GM19035 (cell line): ENCODE measurements around the gene VSTM2L.
"Not testable (repeated sequence)": the region's sequence is repeated elsewhere in the genome, so short reads cannot be mapped to it uniquely, and the experiment has no call there.

ENCODE experiments used
- ATAC-seq: cut with Tn5 transposase; IDR thresholded peaks from one replicate; pipeline ENCODE4 v1.9.1; 2021; ENCODE audit not compliant: unreplicated experiment

The VSTM2L gene

GRCh38 chr20:37902504-37903313, at the start of gene VSTM2L:
Gene VSTM2L (plus strand): TSS chr20:37903127. CDS start chr20:37903351, 224 bp downstream.
- ATAC-seq: no peak

- no peak for ATAC-seq
These were observed 49.0 kb upstream of the VSTM2L start for GRCh38 chr20:37853823-37854375.

GRCh38 chr20:37856034-37856433, 46.9 kb upstream of the VSTM2L start:
- not testable (repeated sequence) for ATAC-seq

- ATAC-seq: no peak
These were observed 45.8 kb upstream of the VSTM2L start for GRCh38 chr20:37856932-37857660.

- ATAC-seq: no peak
These were observed 43.3 kb upstream of the VSTM2L start for GRCh38 chr20:37859406-37860171.

GRCh38 chr20:37863289-37863688, 39.6 kb upstream of the VSTM2L start:
- ATAC-seq: no peak

- no peak for ATAC-seq
These were observed 38.6 kb upstream of the VSTM2L start for GRCh38 chr20:37864298-37864697.

- ATAC-seq: no peak
These were observed 36.9 kb upstream of the VSTM2L start for GRCh38 chr20:37866051-37866450.

- no peak for ATAC-seq
These were observed 35.4 kb upstream of the VSTM2L start for GRCh38 chr20:37867289-37868195.

GRCh38 chr20:37868851-37869333, 34.0 kb upstream of the VSTM2L start:
- no peak for ATAC-seq

GRCh38 chr20:37869334-37869861, 33.5 kb upstream of the VSTM2L start:
- ATAC-seq: no peak

GRCh38 chr20:37870294-37870693, 32.6 kb upstream of the VSTM2L start:
- no peak for ATAC-seq

- no peak for ATAC-seq
These were observed 31.2 kb upstream of the VSTM2L start for GRCh38 chr20:37871751-37872150.

- ATAC-seq: no peak
These were observed 30.8 kb upstream of the VSTM2L start for GRCh38 chr20:37872161-37872560.

GRCh38 chr20:37873884-37874283, 29.0 kb upstream of the VSTM2L start:
- no peak for ATAC-seq

- no peak for ATAC-seq
These were observed 27.3 kb upstream of the VSTM2L start for GRCh38 chr20:37875460-37876175.

- ATAC-seq: no peak
These were observed 26.1 kb upstream of the VSTM2L start for GRCh38 chr20:37876863-37877262.

- no peak for ATAC-seq
These were observed 24.8 kb upstream of the VSTM2L start for GRCh38 chr20:37877832-37878772.
